Glomerular endothelial cell (primary cell): Measurements from ENCODE around the gene KCNQ2. TPM values are rescaled to one million over a fixed set of nuclear protein-coding genes. Genes with fewer than 3 reads are reported as not detected.

ENCODE experiments used
- total RNA-seq: library from RNA; depleted of rRNA; stranded (reverse); fragments of >200 nt; gene quantifications from 2 replicates; pipeline ENCODE4 v1.2.3, GENCODE V29; 2015

KCNQ2 gene
- total RNA-seq, 1 donor from 2014 or later, result not detected

Other genes starting within 250 kb of the KCNQ2 start
- gene BIRC7, start 236.8 kb downstream of the KCNQ2 start, total RNA-seq, result 0.12 TPM in 1 of 2 replicates, not detected in the other
- 0.58 and 4.8 TPM in 2 replicates for gene NKAIN4, start 218.2 kb downstream of the KCNQ2 start, total RNA-seq
- gene ARFGAP1, start 199.8 kb downstream of the KCNQ2 start, total RNA-seq, result 66.7 and 94.6 TPM in 2 replicates
- not detected in 2 replicates for gene COL20A1, start 179.5 kb downstream of the KCNQ2 start, total RNA-seq
- gene CHRNA4, start 111.3 kb downstream of the KCNQ2 start, total RNA-seq, result not detected in 2 replicates
- 2.5 and 4.6 TPM in 2 replicates for gene EEF1A2, start 26.4 kb upstream of the KCNQ2 start, total RNA-seq
- 130 and 162 TPM in 2 replicates for gene PPDPF, start 48.1 kb upstream of the KCNQ2 start, total RNA-seq
- not detected in 2 replicates for gene PTK6, start 64.7 kb upstream of the KCNQ2 start, total RNA-seq
- not detected in 2 replicates for gene SRMS, start 75.1 kb upstream of the KCNQ2 start, total RNA-seq
- gene FNDC11, start 81.5 kb upstream of the KCNQ2 start, total RNA-seq, result 0.44 and 0.99 TPM in 2 replicates
- 75.8 and 179 TPM in 2 replicates for gene HELZ2, start 101.6 kb upstream of the KCNQ2 start, total RNA-seq
- gene GMEB2, start 154.4 kb upstream of the KCNQ2 start, total RNA-seq, result 8.5 and 12.0 TPM in 2 replicates
- gene STMN3, start 180.8 kb upstream of the KCNQ2 start, total RNA-seq, result 7.9 and 17.5 TPM in 2 replicates
- gene RTEL1, start 185.7 kb upstream of the KCNQ2 start, total RNA-seq, result 9.2 and 20.1 TPM in 2 replicates
- gene TNFRSF6B, start 224.0 kb upstream of the KCNQ2 start, total RNA-seq, result 96.8 and 186 TPM in 2 replicates
- 41.8 and 55.7 TPM in 2 replicates for gene ARFRP1, start 235.3 kb upstream of the KCNQ2 start, total RNA-seq
- 32.3 and 40.9 TPM in 2 replicates for gene ZGPAT, start 235.4 kb upstream of the KCNQ2 start, total RNA-seq